Endothelial cell of umbilical vein (primary cell): ENCODE data around the gene ZNF664. TPM values are rescaled to one million over a fixed set of nuclear protein-coding genes. Genes with fewer than 3 reads are reported as not detected.

Experiments used
- BruUV-seq: library from RNA; stranded (reverse); fragments of 400-500 nt; replicated peaks from 2 replicates; lab custom pipeline; 2021; lab: Mats Ljungman, UMichigan
- CTCF ChIA-PET: fragments of 300-600, 350-600 bp; sonication (Branson Sonifier 250); formaldehyde crosslinking; loops from one replicate; lab custom pipeline; 2021; ENCODE audit warnings: antibody characterized with exemption, inconsistent platforms; lab: Charles Lee
- POLR2A ChIA-PET: fragments of 300-600, 350-600 bp; sonication (Branson Sonifier 250); formaldehyde crosslinking; loops from one replicate; lab custom pipeline; 2021; ENCODE audit warnings: antibody characterized with exemption, inconsistent platforms; lab: Charles Lee
- DNase-seq: peaks from one replicate; pipeline ENCODE4 v3.0.0-alpha.2; 2011; ENCODE audit warnings: low read depth, low spot score
- FAIRE-seq: peaks from 2 replicates; lab custom pipeline; 2011; peaks lifted over from hg19 to GRCh38; lab: Jason Lieb, UNC
- H2AFZ ChIP-seq: 2 replicates; pipeline ENCODE4 v1.6.0; 2012; ENCODE audit warnings: low read depth, low read length, control low read depth, inconsistent platforms
- H3K27ac ChIP-seq: 2 replicates; pipeline ENCODE4 v1.5.1; 2011; ENCODE audit warnings: low read depth, mild to moderate bottlenecking, control low read depth, low read length, moderate library complexity; ENCODE audit not compliant: insufficient read depth
- H3K27me3 ChIP-seq, 2 experiments: 2 replicates each; pipeline versions ENCODE4 v1.6.0 to v1.6.1; 2011; ENCODE audit warnings: low read length in 2 of 2, mixed read lengths in 1 of 2; ENCODE audit not compliant: control insufficient read depth in 2 of 2, insufficient read depth in 2 of 2
- H3K36me3 ChIP-seq, 2 experiments: 2 replicates in 1 of 2; 3 replicates in 1 of 2; pipeline ENCODE4 v1.5.1; 2011; ENCODE audit warnings: low read length in 2 of 2, mild to moderate bottlenecking in 1 of 2, moderate library complexity in 1 of 2; ENCODE audit not compliant: control insufficient read depth in 2 of 2, insufficient read depth in 2 of 2; ENCODE audit errors: extremely low read depth in 1 of 2
- H3K4me1 ChIP-seq: 3 replicates; pipeline ENCODE4 v1.5.1; 2011; ENCODE audit warnings: mild to moderate bottlenecking, low read length; ENCODE audit not compliant: control insufficient read depth, insufficient read depth; ENCODE audit errors: extremely low read depth
- H3K4me2 ChIP-seq: 2 replicates; pipeline ENCODE4 v1.6.1; 2011; ENCODE audit warnings: low read length, control low read depth, mixed read lengths; ENCODE audit not compliant: insufficient read depth
- H3K4me3 ChIP-seq, 3 experiments: fragments of 200-600 bp in 1 of 3; sonication (generic), shearing (Covaris generic) in 1 of 3; replicated peaks in 1 of 3; 2 replicates each; pipeline ENCODE4 v1.5.1; 2011 to 2016; ENCODE audit warnings: control low read depth in 3 of 3, low read length in 3 of 3, mild to moderate bottlenecking in 2 of 3, inconsistent platforms in 1 of 3, low read depth in 1 of 3, moderate library complexity in 1 of 3; ENCODE audit not compliant: insufficient read depth in 1 of 3
- H3K79me2 ChIP-seq: 2 replicates; pipeline ENCODE4 v1.6.0; 2012; ENCODE audit warnings: low read length, inconsistent platforms; ENCODE audit not compliant: control insufficient read depth, insufficient read depth
- H3K9ac ChIP-seq: replicated peaks from 2 replicates; pipeline ENCODE3; 2011; ENCODE audit warnings: low read length, control low read depth; ENCODE audit not compliant: insufficient read depth; ENCODE audit errors: extremely low read depth
- H3K9me1 ChIP-seq: replicated peaks from 3 replicates; pipeline ENCODE4 v1.6.0; 2011; ENCODE audit warnings: mild to moderate bottlenecking, low read length; ENCODE audit not compliant: control insufficient read depth, insufficient read depth; ENCODE audit errors: extremely low read depth
- H3K9me3 ChIP-seq: replicated peaks from 2 replicates; pipeline ENCODE4 v1.5.1; 2012; ENCODE audit warnings: low read length, inconsistent platforms; ENCODE audit not compliant: control insufficient read depth, insufficient read depth
- H4K20me1 ChIP-seq: replicated peaks from 2 replicates; pipeline ENCODE3; 2011; ENCODE audit warnings: mild to moderate bottlenecking, low read length; ENCODE audit not compliant: control insufficient read depth, insufficient read depth; ENCODE audit errors: extremely low read depth
- EZH2 ChIP-seq: IDR thresholded peaks from 2 replicates; pipeline ENCODE4 v1.6.1; 2012; ENCODE audit warnings: borderline replicate concordance, low read depth, mild to moderate bottlenecking, moderate library complexity, low read length, inconsistent platforms; ENCODE audit not compliant: severe bottlenecking
- FOS ChIP-seq: IDR thresholded peaks from 2 replicates; pipeline ENCODE4 v1.6.1; 2011; ENCODE audit warnings: mild to moderate bottlenecking, low read length, moderate library complexity, borderline replicate concordance; ENCODE audit not compliant: insufficient read depth
- GATA2 ChIP-seq: IDR thresholded peaks from 2 replicates; pipeline ENCODE4 v1.7.0; 2011; ENCODE audit warnings: low read depth, mild to moderate bottlenecking, moderate library complexity, mixed read lengths, low read length; ENCODE audit not compliant: insufficient read length, insufficient read depth
- JUN ChIP-seq: IDR thresholded peaks from 2 replicates; pipeline ENCODE4 v1.6.1; 2011; ENCODE audit warnings: borderline replicate concordance, low read depth; ENCODE audit not compliant: insufficient read length, insufficient read depth
- MAX ChIP-seq: IDR thresholded peaks from 2 replicates; pipeline ENCODE4 v1.6.1; 2011; ENCODE audit not compliant: insufficient read depth, insufficient read length
- MYC ChIP-seq: IDR thresholded peaks from one replicate; pipeline ENCODE4 v1.6.1; 2011; ENCODE audit warnings: mild to moderate bottlenecking, low read depth, low read length
- POLR2A ChIP-seq: IDR thresholded peaks from 2 replicates; pipeline ENCODE4 v1.6.1; 2012; ENCODE audit warnings: low read depth, mild to moderate bottlenecking, control low read depth, low read length
- POLR2AphosphoS5 ChIP-seq: IDR thresholded peaks from 2 replicates; pipeline ENCODE4 v1.6.1; 2012; ENCODE audit warnings: low read depth, mild to moderate bottlenecking, control low read depth, low read length, moderate library complexity; ENCODE audit not compliant: insufficient read depth
- dilution Hi-C: fragments of 300-500 bp; cut with MboI; formaldehyde crosslinking; loops from one replicate; pipeline ENCODE4 v1.15.0; 2019; ENCODE audit warnings: low sequenced_read_pairs; ENCODE audit not compliant: extremely low pct_ligation_motif_present
- intact Hi-C: fragments of 100-400 bp; cut with micrococcal nuclease; formaldehyde crosslinking; loops from one replicate; pipeline ENCODE4 v1.10.0; 2022
- polyA plus RNA-seq, 4 experiments: library from polyadenylated mRNA; depleted of rRNA in 3 of 4; stranded (reverse) in 3 of 4; unstranded in 1 of 4; fragments of >200 nt; gene quantifications; 2 replicates each; pipeline versions ENCODE4 v1.2.1 to v1.2.3, GENCODE V29; 2011 to 2012; ENCODE audit warnings: missing spikeins in 1 of 4
- total RNA-seq: library from RNA; stranded (reverse); gene quantifications from 2 replicates; pipeline ENCODE4 v1.2.3, GENCODE V29; 2021
- TF ChIP-seq, protein P1 (sequence below), 2 donors: IDR thresholded peaks; 1 replicate in 1 of 2; 2 replicates in 1 of 2; pipeline ENCODE4 v1.5.1; 2011; ENCODE audit warnings: low read length in 2 of 2, mild to moderate bottlenecking in 2 of 2, moderate library complexity in 2 of 2, control low read depth in 1 of 2, inconsistent platforms in 1 of 2, low read depth in 1 of 2; ENCODE audit not compliant: insufficient read depth in 1 of 2; ENCODE audit errors: extremely low read depth in 1 of 2

Gene ZNF664
- total and polyA plus RNA-seq, 2 donors (not counting 3 experiments of a cell fraction or from before 2014, with no cell fraction given), result 29.8 to 71.3 TPM

DNA sequence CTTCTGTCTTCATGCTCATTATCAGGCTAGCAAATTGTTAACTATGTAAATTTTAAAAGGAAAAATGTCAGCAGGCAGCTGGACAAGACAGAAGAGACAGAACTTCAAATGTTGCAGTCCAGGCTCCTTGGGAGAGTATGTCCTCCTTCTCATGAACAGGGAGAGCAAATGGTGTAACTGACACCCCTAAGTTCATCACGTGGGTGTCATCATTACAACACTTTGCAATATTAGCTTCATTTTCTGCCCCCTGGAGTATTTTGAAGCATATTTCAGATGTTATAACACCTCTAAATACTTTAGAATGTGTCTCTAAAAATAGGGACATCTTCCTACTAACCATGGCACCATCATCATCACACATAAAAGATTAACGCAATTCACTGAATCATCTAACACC is 62.1 kb downstream of the ZNF664 start:
- Histone ChIP-seq H2AFZ (no peak overlapping the region), H3K4me2 (no peak overlapping the region), H3K9me1 (no peaks in the 10 kb centered on the region), H3K27me3 (peaks cover 0 to 3% of the 10 kb centered on the region in 2 experiments), H3K36me3 (no peaks in the 10 kb centered on the region), H3K79me2 (no peaks in the 10 kb centered on the region), H3K4me3 (no peak overlapping the region), H3K4me1 (peaks cover 6% of the 10 kb centered on the region), H3K27ac (no peak overlapping the region), H3K9me3 (no peaks in the 10 kb centered on the region), H3K9ac (no peak overlapping the region), H4K20me1 (no peaks in the 10 kb centered on the region)
- CTCF ChIA-PET, result interaction anchor here (1.2 to 7.5 kb wide), 6 partner anchors 19 to 736 kb away, joined by 3 to 85 read pairs (median 20); no protein-coding TSS in a partner anchor
- no peak for DNase-seq
- intact Hi-C loops, result loop anchor here (5.0 kb wide), 1 partner anchor 872 kb away; no protein-coding TSS in a partner anchor
- dilution Hi-C loops, result no loop called here
- TF ChIP-seq MYC (no peak), POLR2AphosphoS5 (no peak), FOS (no peak), JUN (no peak), GATA2 (no peak), MAX (no peak), EZH2 (no peak), POLR2A (no peak)
- TF ChIP-seq, protein P1, sequence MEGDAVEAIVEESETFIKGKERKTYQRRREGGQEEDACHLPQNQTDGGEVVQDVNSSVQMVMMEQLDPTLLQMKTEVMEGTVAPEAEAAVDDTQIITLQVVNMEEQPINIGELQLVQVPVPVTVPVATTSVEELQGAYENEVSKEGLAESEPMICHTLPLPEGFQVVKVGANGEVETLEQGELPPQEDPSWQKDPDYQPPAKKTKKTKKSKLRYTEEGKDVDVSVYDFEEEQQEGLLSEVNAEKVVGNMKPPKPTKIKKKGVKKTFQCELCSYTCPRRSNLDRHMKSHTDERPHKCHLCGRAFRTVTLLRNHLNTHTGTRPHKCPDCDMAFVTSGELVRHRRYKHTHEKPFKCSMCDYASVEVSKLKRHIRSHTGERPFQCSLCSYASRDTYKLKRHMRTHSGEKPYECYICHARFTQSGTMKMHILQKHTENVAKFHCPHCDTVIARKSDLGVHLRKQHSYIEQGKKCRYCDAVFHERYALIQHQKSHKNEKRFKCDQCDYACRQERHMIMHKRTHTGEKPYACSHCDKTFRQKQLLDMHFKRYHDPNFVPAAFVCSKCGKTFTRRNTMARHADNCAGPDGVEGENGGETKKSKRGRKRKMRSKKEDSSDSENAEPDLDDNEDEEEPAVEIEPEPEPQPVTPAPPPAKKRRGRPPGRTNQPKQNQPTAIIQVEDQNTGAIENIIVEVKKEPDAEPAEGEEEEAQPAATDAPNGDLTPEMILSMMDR (IDR thresholded peaks at IDR 0.05; ENCODE audit: extremely low read depth in 1 of 2, insufficient read depth in 1 of 2, low read depth in 1 of 2, low read length in 2 of 2), result no peak
- POLR2A ChIA-PET, result no interaction called here
- no TSS peak for BruUV-seq
- FAIRE-seq, result no peak
